ENCODE data around the gene MAP3K3.

MAP3K3 gene

GRCh38 chr17:63621684-63622573 is at the start of gene MAP3K3:
Gene MAP3K3, plus strand, starts transcription at chr17:63622417. Its CDS starts 343 bp downstream, at chr17:63622760.
- peak; percentile 61 to 100 (median 100) for DNase-seq

GRCh38 chr17:63573634-63574033 is 48.6 kb upstream of the MAP3K3 start:
- no peak for DNase-seq

GRCh38 chr17:63578027-63578768 is 44.0 kb upstream of the MAP3K3 start:
- no peak for DNase-seq

GRCh38 chr17:63578769-63579111 is 43.5 kb upstream of the MAP3K3 start:
- no peak for DNase-seq

- no peak for DNase-seq
Measured at GRCh38 chr17:63579633-63580032, 42.6 kb upstream of the MAP3K3 start.

- no peak for DNase-seq
Measured at GRCh38 chr17:63587770-63588169, 34.4 kb upstream of the MAP3K3 start.

GRCh38 chr17:63588797-63589196 is 33.4 kb upstream of the MAP3K3 start:
- no peak for DNase-seq

GRCh38 chr17:63589646-63590045 is 32.6 kb upstream of the MAP3K3 start:
- no peak for DNase-seq

GRCh38 chr17:63592797-63593196 is 29.4 kb upstream of the MAP3K3 start:
- no peak for DNase-seq

- DNase-seq, result no peak
Measured at GRCh38 chr17:63595132-63595531, 27.1 kb upstream of the MAP3K3 start.

GRCh38 chr17:63596856-63597586 is 25.2 kb upstream of the MAP3K3 start:
- no peak for DNase-seq

- DNase-seq, result no peak
Measured at GRCh38 chr17:63598281-63598680, 23.9 kb upstream of the MAP3K3 start.

GRCh38 chr17:63600569-63601438 is 21.4 kb upstream of the MAP3K3 start, which contains the start of gene TACO1:
Gene TACO1, plus strand, starts transcription at chr17:63600895. Its CDS starts 189 bp downstream, at chr17:63601084.
- DNase-seq, result peak in 55 of 56 donors; percentile 37 to 84 (median 69)

GRCh38 chr17:63601439-63602371 is 20.5 kb upstream of the MAP3K3 start:
- no peak for DNase-seq

- no peak for DNase-seq
Measured at GRCh38 chr17:63609816-63610573, 12.2 kb upstream of the MAP3K3 start.

GRCh38 chr17:63610854-63611253 is 11.4 kb upstream of the MAP3K3 start:
- no peak for DNase-seq

- no peak for DNase-seq
Measured at GRCh38 chr17:63611354-63611753, 10.9 kb upstream of the MAP3K3 start.

- no peak for DNase-seq
Measured at GRCh38 chr17:63613663-63614062, 8.6 kb upstream of the MAP3K3 start.

- peak in 1 of 56 donors; percentile 53 for DNase-seq
Measured at GRCh38 chr17:63621229-63621683, 961 bp upstream of the MAP3K3 start.
